ENCODE results near the gene BLVRB.

BLVRB gene

GRCh38 chr19:40417643-40417981, 47.9 kb downstream of the BLVRB start:
- H3K4me2 ChIP-seq = no peak overlapping the region
- H3K4me1 ChIP-seq (ENCODE audit: low read depth, poor library complexity, severe bottlenecking) = peaks cover 20% of the 10 kb centered on the region
- no peak overlapping the region for H2AFZ ChIP-seq (ENCODE audit: low read depth)
- no peak for TF ChIP-seq CTCF (conservative IDR thresholded peaks at IDR 0.05; ENCODE audit: low read depth, low read length)
- H4K20me1 ChIP-seq (ENCODE audit: insufficient read depth) = no peaks in the 10 kb centered on the region
- H3K27me3 ChIP-seq (ENCODE audit: insufficient read depth, low read depth) = no peaks in the 10 kb centered on the region
- no peak overlapping the region for H3K27ac ChIP-seq
- H3K79me2 ChIP-seq (ENCODE audit: insufficient read depth, low read depth) = no peaks in the 10 kb centered on the region
- H3K36me3 ChIP-seq (ENCODE audit: insufficient read depth) = no peaks in the 10 kb centered on the region
- H3K4me3 ChIP-seq (IDR thresholded peaks at IDR 0.05; ENCODE audit: insufficient read depth, low read depth, low read length) = no peak overlapping the region
- H3K9ac ChIP-seq = no peak overlapping the region

- Histone ChIP-seq H3K79me2 (ENCODE audit: insufficient read depth, low read depth) (no peaks in the 10 kb centered on the region), H3K27ac (no peak overlapping the region), H3K27me3 (ENCODE audit: insufficient read depth, low read depth) (no peaks in the 10 kb centered on the region), H3K9ac (no peak overlapping the region), H2AFZ (ENCODE audit: low read depth) (peak overlapping the region; percentile 36; the same call in 1 of the 2 replicates), H3K4me3 (IDR thresholded peaks at IDR 0.05; ENCODE audit: insufficient read depth, low read depth, low read length) (no peak overlapping the region), H3K36me3 (ENCODE audit: insufficient read depth) (no peaks in the 10 kb centered on the region), H3K4me2 (peak overlapping the region; percentile 9; the same call in 1 of the 2 replicates), H4K20me1 (ENCODE audit: insufficient read depth) (no peaks in the 10 kb centered on the region), H3K4me1 (ENCODE audit: low read depth, poor library complexity, severe bottlenecking) (peaks cover 20% of the 10 kb centered on the region)
- no peak for TF ChIP-seq CTCF (conservative IDR thresholded peaks at IDR 0.05; ENCODE audit: low read depth, low read length)
These were observed 48.5 kb downstream of the BLVRB start for GRCh38 chr19:40416918-40417642.

GRCh38 chr19:40415768-40416167, 49.8 kb downstream of the BLVRB start:
- H3K27ac ChIP-seq = no peak overlapping the region
- no peak overlapping the region for H3K9ac ChIP-seq
- no peaks in the 10 kb centered on the region for H3K27me3 ChIP-seq (ENCODE audit: insufficient read depth, low read depth)
- TF ChIP-seq CTCF (conservative IDR thresholded peaks at IDR 0.05; ENCODE audit: low read depth, low read length) = no peak
- H4K20me1 ChIP-seq (ENCODE audit: insufficient read depth) = no peaks in the 10 kb centered on the region
- no peak overlapping the region for H3K4me3 ChIP-seq (IDR thresholded peaks at IDR 0.05; ENCODE audit: insufficient read depth, low read depth, low read length)
- H3K79me2 ChIP-seq (ENCODE audit: insufficient read depth, low read depth) = no peaks in the 10 kb centered on the region
- H3K4me1 ChIP-seq (ENCODE audit: low read depth, poor library complexity, severe bottlenecking) = peaks cover 13% of the 10 kb centered on the region
- no peak overlapping the region for H3K4me2 ChIP-seq
- H3K36me3 ChIP-seq (ENCODE audit: insufficient read depth) = no peaks in the 10 kb centered on the region
- no peak overlapping the region for H2AFZ ChIP-seq (ENCODE audit: low read depth)

GRCh38 chr19:40414542-40415535, 50.7 kb downstream of the BLVRB start:
- H3K4me3 ChIP-seq (IDR thresholded peaks at IDR 0.05; ENCODE audit: insufficient read depth, low read depth, low read length) = no peak overlapping the region
- H3K27ac ChIP-seq = no peak overlapping the region
- no peaks in the 10 kb centered on the region for H4K20me1 ChIP-seq (ENCODE audit: insufficient read depth)
- H3K9ac ChIP-seq = no peak overlapping the region
- no peaks in the 10 kb centered on the region for H3K36me3 ChIP-seq (ENCODE audit: insufficient read depth)
- H3K4me1 ChIP-seq (ENCODE audit: low read depth, poor library complexity, severe bottlenecking) = peaks cover 13% of the 10 kb centered on the region
- no peaks in the 10 kb centered on the region for H3K79me2 ChIP-seq (ENCODE audit: insufficient read depth, low read depth)
- 0 out of 2 replicates have a peak overlapping the region, but pooled peaks have one; percentile 6 for H2AFZ ChIP-seq (ENCODE audit: low read depth)
- H3K27me3 ChIP-seq (ENCODE audit: insufficient read depth, low read depth) = no peaks in the 10 kb centered on the region
- H3K4me2 ChIP-seq = no peak overlapping the region
- TF ChIP-seq CTCF (conservative IDR thresholded peaks at IDR 0.05; ENCODE audit: low read depth, low read length) = no peak

Data from KMS-11 (cell line).